Sigmoid colon (tissue), 7 donors: ENCODE measurements around the gene RBM23. TPM values are rescaled to one million over a fixed set of nuclear protein-coding genes. Genes with fewer than 3 reads are reported as not detected.

ENCODE experiments used
- DNase-seq: peaks from one replicate; pipeline ENCODE4 v3.0.0-alpha.2; 2019
- H3K27ac ChIP-seq, 4 donors: fragments of 200-600 bp; sonication (generic); one replicate each; pipeline ENCODE4 v1.5.1; 2016 to 2019; ENCODE audit warnings: mild to moderate bottlenecking in 1 of 4
- H3K27me3 ChIP-seq, 3 donors: fragments of 200-600 bp; sonication (generic); one replicate each; pipeline ENCODE4 v1.5.1; 2019; ENCODE audit warnings: mild to moderate bottlenecking in 1 of 3
- H3K36me3 ChIP-seq, 4 donors: fragments of 200-600 bp; sonication (generic); one replicate each; pipeline ENCODE4 v1.5.1; 2016 to 2019
- H3K4me1 ChIP-seq, 4 donors: fragments of 200-600 bp; sonication (generic); one replicate each; pipeline ENCODE4 v1.5.1; 2017 to 2019
- H3K4me3 ChIP-seq, 4 donors: fragments of 200-600 bp; sonication (generic); one replicate each; pipeline ENCODE4 v1.5.1; 2017 to 2019; ENCODE audit warnings: mild to moderate bottlenecking in 2 of 4, moderate library complexity in 1 of 4
- H3K9me3 ChIP-seq, 4 donors: fragments of 200-600 bp in 3 of 4; sonication (generic) in 3 of 4; one replicate each; pipeline versions ENCODE4 v1.5.1 to v1.6.1; 2013 to 2019
- EP300 ChIP-seq, 4 donors: sonication (generic); formaldehyde crosslinking; IDR thresholded peaks; one replicate each; pipeline ENCODE4 v1.6.1; 2017; ENCODE audit warnings: antibody characterized with exemption in 4 of 4
- POLR2A ChIP-seq, 2 donors: fragments of 450-650 bp; IDR thresholded peaks; one replicate each; pipeline ENCODE4 v1.6.1; 2016; ENCODE audit warnings: antibody characterized with exemption in 2 of 2, mild to moderate bottlenecking in 2 of 2, moderate library complexity in 2 of 2
- POLR2AphosphoS5 ChIP-seq, 4 donors: sonication (generic); formaldehyde crosslinking; IDR thresholded peaks; one replicate each; pipeline ENCODE4 v1.6.1; 2017; ENCODE audit warnings: antibody characterized with exemption in 4 of 4
- WGBS, 2 donors: extraction: QIAGEN DNeasy Blood & Tissue Kit; methylation state at CpG; one replicate each; pipeline ENCODE4 v1.1.7; 2013; 5-methylcytosine and 5-hydroxymethylcytosine counted together
- intact Hi-C: fragments of 100-400 bp; cut with DNase I; formaldehyde crosslinking; loops from one replicate; pipeline ENCODE4 v1.15.1; 2023
- polyA plus RNA-seq, 3 donors: library from polyadenylated mRNA; stranded (reverse); fragments of 200-250 nt; gene quantifications; one replicate each; pipeline ENCODE4 v1.2.3, GENCODE V29; 2013
- total RNA-seq, 4 donors: library from RNA; depleted of rRNA; stranded (reverse); fragments of >200 nt; gene quantifications; one replicate each; pipeline ENCODE4 v1.1.0, GENCODE V29; 2016
- TF ChIP-seq, protein P1 (sequence below), 4 experiments: fragments of 450-650 bp in 3 of 4; fragments of 200-600 bp in 1 of 4; IDR thresholded peaks; one replicate each; pipeline ENCODE4 v1.5.1; 2016 to 2019; ENCODE audit warnings: antibody characterized with exemption in 4 of 4, mild to moderate bottlenecking in 3 of 4, moderate library complexity in 2 of 4
- donor health status: healthy with polysubstance abuse.
- donor health status: Bipolar disorder and iron deficiency.
- donor health status: healthy.

Gene RBM23
- total and polyA plus RNA-seq, 7 donors = 31.8 to 5,076 (median 356) TPM

DNA sequence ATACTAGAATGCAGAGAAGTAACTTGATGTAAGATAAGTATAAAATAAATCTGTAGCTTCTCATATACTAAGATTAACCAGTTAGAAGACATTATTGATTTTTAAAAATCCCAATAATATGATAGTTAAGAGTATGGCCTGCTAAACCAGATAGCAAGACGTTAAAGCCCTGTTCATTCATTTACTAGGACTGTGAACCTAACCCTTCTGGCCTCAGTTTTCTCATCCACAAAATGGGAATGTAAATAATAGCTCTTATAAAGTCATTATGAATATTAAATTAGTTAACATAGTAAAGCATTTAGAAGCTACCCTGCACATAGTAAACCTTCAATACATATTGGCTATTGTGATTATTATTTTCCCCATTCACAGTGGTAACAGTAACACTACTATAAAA, 16.2 kb upstream of the RBM23 start:
- Histone ChIP-seq H3K36me3 (no peaks in the 10 kb centered on the region), H3K4me3 (no peak overlapping the region), H3K27ac (no peak overlapping the region), H3K9me3 (no peaks in the 10 kb centered on the region), H3K4me1 (peaks cover 0 to 5% (median under 1%) of the 10 kb centered on the region in 4 donors), H3K27me3 (no peaks in the 10 kb centered on the region)
- intact Hi-C loops = no loop called here
- no peak for DNase-seq
- WGBS, 2 donors = 75 to 91% methylated on average over 1 of the region's 1 CpG
- TF ChIP-seq POLR2AphosphoS5 (IDR thresholded peaks at IDR 0.05) (no peak), EP300 (IDR thresholded peaks at IDR 0.05) (no peak), POLR2A (IDR thresholded peaks at IDR 0.05) (no peak)
- TF ChIP-seq, protein P1, sequence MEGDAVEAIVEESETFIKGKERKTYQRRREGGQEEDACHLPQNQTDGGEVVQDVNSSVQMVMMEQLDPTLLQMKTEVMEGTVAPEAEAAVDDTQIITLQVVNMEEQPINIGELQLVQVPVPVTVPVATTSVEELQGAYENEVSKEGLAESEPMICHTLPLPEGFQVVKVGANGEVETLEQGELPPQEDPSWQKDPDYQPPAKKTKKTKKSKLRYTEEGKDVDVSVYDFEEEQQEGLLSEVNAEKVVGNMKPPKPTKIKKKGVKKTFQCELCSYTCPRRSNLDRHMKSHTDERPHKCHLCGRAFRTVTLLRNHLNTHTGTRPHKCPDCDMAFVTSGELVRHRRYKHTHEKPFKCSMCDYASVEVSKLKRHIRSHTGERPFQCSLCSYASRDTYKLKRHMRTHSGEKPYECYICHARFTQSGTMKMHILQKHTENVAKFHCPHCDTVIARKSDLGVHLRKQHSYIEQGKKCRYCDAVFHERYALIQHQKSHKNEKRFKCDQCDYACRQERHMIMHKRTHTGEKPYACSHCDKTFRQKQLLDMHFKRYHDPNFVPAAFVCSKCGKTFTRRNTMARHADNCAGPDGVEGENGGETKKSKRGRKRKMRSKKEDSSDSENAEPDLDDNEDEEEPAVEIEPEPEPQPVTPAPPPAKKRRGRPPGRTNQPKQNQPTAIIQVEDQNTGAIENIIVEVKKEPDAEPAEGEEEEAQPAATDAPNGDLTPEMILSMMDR (IDR thresholded peaks at IDR 0.05) = no peak

DNA sequence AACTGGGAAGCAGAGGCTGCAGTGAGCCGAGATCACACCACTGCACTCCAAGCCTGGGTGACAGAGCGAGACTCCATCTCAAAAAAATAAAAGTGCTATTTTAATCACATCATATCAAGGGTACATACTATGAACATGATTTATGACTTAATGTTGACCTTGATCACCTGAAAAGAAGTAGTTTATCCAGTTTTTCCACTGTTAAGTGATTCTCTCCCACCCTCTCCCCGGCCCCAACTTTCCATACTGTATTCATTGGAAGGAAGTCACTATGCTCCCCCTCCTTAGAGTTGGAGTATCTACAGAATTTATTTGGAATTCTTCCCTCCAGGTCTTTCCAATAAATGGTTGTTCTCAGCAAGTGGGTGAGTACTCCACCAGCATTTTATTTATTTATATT, 13.2 kb upstream of the RBM23 start:
- DNase-seq = no peak
- Histone ChIP-seq H3K9me3 (no peaks in the 10 kb centered on the region), H3K36me3 (no peaks in the 10 kb centered on the region), H3K4me3 (no peak overlapping the region), H3K4me1 (peaks cover 0 to 21% (median 16%) of the 10 kb centered on the region in 4 donors), H3K27me3 (no peaks in the 10 kb centered on the region), H3K27ac (no peak overlapping the region)
- intact Hi-C loops = no loop called here
- TF ChIP-seq POLR2AphosphoS5 (IDR thresholded peaks at IDR 0.05) (no peak), EP300 (IDR thresholded peaks at IDR 0.05) (no peak), POLR2A (IDR thresholded peaks at IDR 0.05) (no peak)
- TF ChIP-seq, protein P1 (IDR thresholded peaks at IDR 0.05) = no peak
- WGBS, 2 donors = 35 to 79% methylated on average over 3 of the region's 3 CpGs

DNA sequence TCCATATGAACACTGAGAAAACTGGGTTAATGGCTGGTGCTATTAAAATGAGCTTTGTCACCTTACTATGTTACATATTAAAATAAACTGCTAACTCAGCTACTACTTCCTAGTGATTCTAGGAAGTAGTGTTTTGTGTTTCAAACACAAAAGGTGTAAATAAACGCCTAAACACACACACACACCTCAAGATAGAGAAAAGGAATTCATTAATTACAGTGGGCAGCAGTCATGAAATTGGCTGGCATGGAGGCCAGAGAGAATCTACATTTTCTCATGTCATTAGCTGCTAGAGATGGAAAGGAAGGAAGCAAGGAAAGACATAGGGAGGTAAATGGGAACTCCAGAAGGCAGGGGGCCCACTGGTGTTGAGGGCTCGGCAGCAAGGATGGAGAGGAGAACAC, 11.0 kb upstream of the RBM23 start:
- H3K4me1 ChIP-seq = peaks cover 0 to 21% (median 16%) of the 10 kb centered on the region in 4 donors
- intact Hi-C loops = loop anchor here (2.0 to 10.0 kb wide), 3 partner anchors 27 to 375 kb away; partner anchors contain the start of genes AJUBA, BCL2L2, HAUS4 and PPP1R3E
- no peak for DNase-seq
- TF ChIP-seq POLR2AphosphoS5 (IDR thresholded peaks at IDR 0.05) = no peak
- no peak for TF ChIP-seq EP300 (IDR thresholded peaks at IDR 0.05)
- no peak for TF ChIP-seq POLR2A (IDR thresholded peaks at IDR 0.05)
- TF ChIP-seq, protein P1 (IDR thresholded peaks at IDR 0.05) = no peak
- WGBS, 2 donors = 4% methylated on average over 2 of the region's 2 CpGs
- no peaks in the 10 kb centered on the region for H3K27me3 ChIP-seq
- H3K27ac ChIP-seq = peak overlapping the region; percentile 87 to 97 (median 94)
- peak overlapping the region; percentile 23 to 90 (median 76) for H3K4me3 ChIP-seq
- peaks cover under 1 to 20% (median 8%) of the 10 kb centered on the region in 4 donors for H3K36me3 ChIP-seq
- no peaks in the 10 kb centered on the region for H3K9me3 ChIP-seq

DNA sequence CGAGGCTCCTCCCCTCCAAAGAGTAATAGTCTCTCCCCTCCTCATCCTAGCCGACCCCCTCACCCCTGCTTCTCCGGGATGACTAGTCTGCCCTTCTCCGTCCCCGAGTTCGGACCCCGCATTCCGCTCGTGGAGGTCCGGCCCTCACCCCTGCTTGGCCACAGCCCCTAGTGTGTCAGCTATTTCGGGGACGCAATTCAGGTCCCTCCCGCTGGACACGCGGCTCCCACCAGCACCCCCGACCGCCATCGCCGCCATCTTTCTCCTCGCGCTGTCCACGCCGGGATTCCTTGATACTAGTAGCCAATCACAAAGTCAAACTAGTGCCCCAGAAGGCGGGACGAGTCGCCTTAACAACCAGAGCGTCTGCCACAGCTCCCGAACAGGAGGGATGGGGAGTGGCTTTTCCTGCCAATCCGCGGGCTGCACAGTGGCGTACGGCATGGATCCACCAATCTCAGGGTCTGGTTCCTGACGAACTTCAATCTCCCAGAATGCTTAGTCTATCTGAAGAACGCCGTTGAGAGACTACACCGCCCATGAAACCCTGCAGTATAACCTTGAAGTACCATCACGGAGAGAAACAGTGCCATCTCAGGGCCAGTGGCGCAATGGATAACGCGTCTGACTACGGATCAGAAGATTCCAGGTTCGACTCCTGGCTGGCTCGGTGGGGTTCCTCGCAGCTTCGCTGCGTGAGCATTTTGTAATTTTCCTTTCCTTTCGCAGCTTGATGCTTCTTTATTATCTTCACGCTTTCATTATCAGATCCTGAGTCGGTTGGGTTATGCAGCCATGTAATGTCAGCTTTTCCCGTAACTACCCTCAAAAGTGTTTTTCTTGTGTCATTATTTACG, 10.4 kb upstream of the RBM23 start, which contains the start of gene PRMT5:
TSS of gene PRMT5 (minus strand) at position 273 of the 857 bp plus-strand sequence. CDS start at position 258, 15 bp downstream.
- intact Hi-C loops = loop anchor here (2.0 to 10.0 kb wide), 2 partner anchors 53 to 375 kb away; partner anchors contain the start of genes AJUBA, BCL2L2 and PPP1R3E

More for the DNA sequence above, 10.4 kb upstream of the RBM23 start, which contains the start of gene PRMT5:
- Histone ChIP-seq H3K36me3 (peaks cover 6 to 27% (median 13%) of the 10 kb centered on the region in 4 donors), H3K27ac (peak within 1 kb of the TSS; percentile 87 to 97 (median 94)), H3K27me3 (no peaks in the 10 kb centered on the region), H3K4me3 (peak within 1 kb of the TSS; percentile 75 to 91 (median 83)), H3K4me1 (peaks cover 0 to 21% (median 16%) of the 10 kb centered on the region in 4 donors), H3K9me3 (no peaks in the 10 kb centered on the region)
- 0% methylated on average over 51 of the region's 51 CpGs for WGBS, 2 donors
- TF ChIP-seq EP300 (IDR thresholded peaks at IDR 0.05) = no peak
- TF ChIP-seq POLR2AphosphoS5 (IDR thresholded peaks at IDR 0.05) = peak; percentile 76 to 93 (median 86)
- TF ChIP-seq POLR2A (IDR thresholded peaks at IDR 0.05) = peak; percentile 74 to 84
- DNase-seq = peak; percentile 100
